HepG2 (cell line): Measurements from ENCODE around the gene TSGA10IP. TPM values are rescaled to one million over a fixed set of nuclear protein-coding genes. Genes with fewer than 3 reads are reported as not detected.

Source experiments
- BRD4 ChIP-seq: sonication (generic); formaldehyde crosslinking; IDR thresholded peaks from 2 replicates; pipeline ENCODE4 v1.4.0; 2020; ENCODE audit warnings: missing genetic modification reagents
- GLI4 ChIP-seq: sonication (generic); formaldehyde crosslinking; IDR thresholded peaks from 2 replicates; pipeline ENCODE4 v1.5.1; 2020; ENCODE audit warnings: missing genetic modification reagents, mild to moderate bottlenecking, moderate library complexity, borderline replicate concordance
- GPBP1L1 ChIP-seq: sonication (generic); formaldehyde crosslinking; IDR thresholded peaks from 2 replicates; pipeline ENCODE4 v1.5.0; 2020; ENCODE audit warnings: mild to moderate bottlenecking, missing genetic modification reagents
- NR2F6 ChIP-seq, 2 experiments: IDR thresholded peaks; 2 replicates each; pipeline ENCODE4 v1.6.1; 2016; ENCODE audit warnings: antibody characterized with exemption in 1 of 2, mild to moderate bottlenecking in 1 of 2
- RAD21 ChIP-seq: fragments of 450-650 bp; formaldehyde crosslinking; IDR thresholded peaks from 2 replicates; pipeline ENCODE4 v1.5.0; 2020; ENCODE audit warnings: mild to moderate bottlenecking
- RCOR2 ChIP-seq: IDR thresholded peaks from 2 replicates; pipeline ENCODE4 v1.6.1; 2016; ENCODE audit warnings: missing biosample characterization, missing genetic modification reagents
- TBX3 ChIP-seq: fragments of 450-650 bp; IDR thresholded peaks from 2 replicates; pipeline ENCODE4 v1.6.1; 2017; ENCODE audit warnings: antibody characterized with exemption, mild to moderate bottlenecking, inconsistent platforms, borderline replicate concordance
- ZEB1 ChIP-seq: IDR thresholded peaks from 2 replicates; pipeline ENCODE4 v1.6.1; 2012; ENCODE audit warnings: mild to moderate bottlenecking, low read depth, inconsistent platforms; ENCODE audit not compliant: insufficient replicate concordance
- ZFP36 ChIP-seq: fragments of 150-350 bp; IDR thresholded peaks from 2 replicates; pipeline ENCODE4 v1.6.1; 2018; ENCODE audit warnings: borderline replicate concordance, low read length, low read depth; ENCODE audit not compliant: partially characterized antibody
- ZNF549 ChIP-seq: sonication (generic); formaldehyde crosslinking; IDR thresholded peaks from 2 replicates; pipeline ENCODE4 v1.5.0; 2020; ENCODE audit warnings: missing genetic modification reagents
- ZNF558 ChIP-seq: sonication (generic); formaldehyde crosslinking; IDR thresholded peaks from 2 replicates; pipeline ENCODE4 v1.9.0; 2022; ENCODE audit warnings: mild to moderate bottlenecking, missing genetic modification reagents, borderline replicate concordance
- ZNF567 ChIP-seq: sonication (generic); formaldehyde crosslinking; IDR thresholded peaks from 2 replicates; pipeline ENCODE4 v1.8.1; 2023; ENCODE audit warnings: mild to moderate bottlenecking, missing genetic modification reagents, borderline replicate concordance
- ZNF570 ChIP-seq: sonication (generic); formaldehyde crosslinking; IDR thresholded peaks from 2 replicates; pipeline ENCODE4 v1.4.0; 2020; ENCODE audit warnings: mild to moderate bottlenecking, missing genetic modification reagents, borderline replicate concordance
- ZNF780A ChIP-seq: sonication (generic); formaldehyde crosslinking; IDR thresholded peaks from 2 replicates; pipeline ENCODE4 v1.8.0; 2022; ENCODE audit warnings: mild to moderate bottlenecking, missing genetic modification reagents, moderate library complexity
- ZNF816 ChIP-seq: sonication (generic); formaldehyde crosslinking; IDR thresholded peaks from 2 replicates; pipeline ENCODE4 v1.8.0; 2022; ENCODE audit warnings: missing genetic modification reagents, mild to moderate bottlenecking, borderline replicate concordance
- polyA plus RNA-seq, 8 experiments: library from polyadenylated mRNA; depleted of rRNA in 3 of 8; stranded (reverse) in 7 of 8; unstranded in 1 of 8; fragments of >200 nt; fragmentation: Illumina TruSeq in 4 of 8; extraction: Trizol in 4 of 8; gene quantifications; 2 replicates each; pipeline versions ENCODE4 v1.2.1 to v1.2.3, GENCODE V29; 2011 to 2016; ENCODE audit warnings: low read depth in 4 of 8, missing spikeins in 1 of 8, mixed read lengths in 1 of 8; ENCODE audit not compliant: insufficient read depth in 1 of 8
- total RNA-seq, 5 experiments: library from RNA; depleted of rRNA; stranded (reverse); fragments of >200 nt; fragmentation: Illumina TruSeq; extraction: Trizol; gene quantifications; 2 replicates each; pipeline ENCODE4 v1.2.3, GENCODE V29; 2016; ENCODE audit warnings: low read depth in 1 of 5
- TF ChIP-seq, protein P1 (sequence below): sonication (generic); formaldehyde crosslinking; IDR thresholded peaks from 2 replicates; pipeline ENCODE4 v1.4.0; 2020; ENCODE audit warnings: missing genetic modification reagents, borderline replicate concordance
- TF ChIP-seq, protein P2 (sequence below): sonication (generic); formaldehyde crosslinking; IDR thresholded peaks from 2 replicates; pipeline ENCODE4 v1.4.0; 2020; ENCODE audit warnings: mild to moderate bottlenecking, missing genetic modification reagents
- TF ChIP-seq, protein P3 (sequence below): sonication (generic); formaldehyde crosslinking; IDR thresholded peaks from 2 replicates; pipeline ENCODE4 v1.8.0; 2022; ENCODE audit warnings: mild to moderate bottlenecking, missing genetic modification reagents, moderate library complexity
- TF ChIP-seq, protein P4 (sequence below): sonication (generic); formaldehyde crosslinking; IDR thresholded peaks from 2 replicates; pipeline ENCODE4 v1.4.0; 2020; ENCODE audit warnings: mild to moderate bottlenecking, missing genetic modification reagents, borderline replicate concordance

The TSGA10IP gene
- total and polyA plus RNA-seq, 2 of the 13 experiments (the other 11 are each of a cell fraction or from before 2014, with no cell fraction given): not detected

DNA sequence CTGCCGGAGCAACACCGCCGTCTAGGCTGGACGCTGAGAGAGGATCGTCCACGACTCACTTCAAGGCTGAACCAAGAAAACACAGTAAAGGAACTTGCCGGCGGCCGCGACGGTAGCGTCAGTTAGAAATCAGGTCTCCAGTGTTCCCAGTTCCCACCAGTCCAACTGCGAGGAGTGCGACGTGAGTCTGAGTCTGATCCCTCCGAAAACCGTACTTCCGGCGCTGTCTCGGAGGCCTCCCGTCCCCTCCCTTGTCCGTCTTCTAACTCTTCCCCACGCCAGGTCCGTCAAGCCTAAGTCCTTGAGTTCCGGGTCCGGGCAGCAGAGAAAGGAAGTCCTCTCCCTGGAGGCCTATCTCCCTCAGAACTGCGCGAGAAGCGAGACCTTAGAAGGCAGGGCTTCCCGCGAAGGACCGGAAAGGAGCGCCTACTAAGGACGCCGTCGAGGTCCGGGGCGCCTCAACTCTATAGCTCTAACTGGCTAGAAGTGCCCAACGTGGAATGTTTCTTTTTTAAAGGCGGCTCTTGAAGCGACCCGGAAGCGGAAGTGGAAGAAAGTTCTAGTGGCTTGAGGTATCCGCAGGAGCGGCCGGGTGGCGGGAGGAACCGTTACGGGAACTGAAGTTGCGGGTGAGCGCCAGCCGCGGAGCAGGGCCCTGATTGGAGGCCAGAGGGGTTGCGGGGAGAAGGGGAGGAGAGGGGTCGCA lies 56.8 kb downstream of the TSGA10IP start, which contains the start of the genes BANF1 and EIF1AD (continued):
- TF ChIP-seq, protein P1, sequence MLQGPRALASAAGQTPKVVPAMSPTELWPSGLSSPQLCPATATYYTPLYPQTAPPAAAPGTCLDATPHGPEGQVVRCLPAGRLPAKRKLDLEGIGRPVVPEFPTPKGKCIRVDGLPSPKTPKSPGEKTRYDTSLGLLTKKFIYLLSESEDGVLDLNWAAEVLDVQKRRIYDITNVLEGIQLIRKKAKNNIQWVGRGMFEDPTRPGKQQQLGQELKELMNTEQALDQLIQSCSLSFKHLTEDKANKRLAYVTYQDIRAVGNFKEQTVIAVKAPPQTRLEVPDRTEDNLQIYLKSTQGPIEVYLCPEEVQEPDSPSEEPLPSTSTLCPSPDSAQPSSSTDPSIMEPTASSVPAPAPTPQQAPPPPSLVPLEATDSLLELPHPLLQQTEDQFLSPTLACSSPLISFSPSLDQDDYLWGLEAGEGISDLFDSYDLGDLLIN (CRISPR knock-in tag): no peak
- TF ChIP-seq, protein P2, sequence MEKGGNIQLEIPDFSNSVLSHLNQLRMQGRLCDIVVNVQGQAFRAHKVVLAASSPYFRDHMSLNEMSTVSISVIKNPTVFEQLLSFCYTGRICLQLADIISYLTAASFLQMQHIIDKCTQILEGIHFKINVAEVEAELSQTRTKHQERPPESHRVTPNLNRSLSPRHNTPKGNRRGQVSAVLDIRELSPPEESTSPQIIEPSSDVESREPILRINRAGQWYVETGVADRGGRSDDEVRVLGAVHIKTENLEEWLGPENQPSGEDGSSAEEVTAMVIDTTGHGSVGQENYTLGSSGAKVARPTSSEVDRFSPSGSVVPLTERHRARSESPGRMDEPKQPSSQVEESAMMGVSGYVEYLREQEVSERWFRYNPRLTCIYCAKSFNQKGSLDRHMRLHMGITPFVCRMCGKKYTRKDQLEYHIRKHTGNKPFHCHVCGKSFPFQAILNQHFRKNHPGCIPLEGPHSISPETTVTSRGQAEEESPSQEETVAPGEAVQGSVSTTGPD (CRISPR knock-in tag): no peak
- TF ChIP-seq ZFP36 (no peak), GLI4 (CRISPR knock-in tag) (peak; percentile 74; the same call in 1 of the 2 replicates), GPBP1L1 (CRISPR knock-in tag) (no peak), RAD21 (CRISPR knock-in tag) (peak; percentile 43; the same call in 1 of the 2 replicates), ZEB1 (peak; percentile 73), ZNF780A (CRISPR knock-in tag) (no peak), ZNF549 (CRISPR knock-in tag) (no peak), ZNF816 (CRISPR knock-in tag) (no peak; the same call in 1 of the 2 replicates), BRD4 (CRISPR knock-in tag) (peak; percentile 64; the same call in 1 of the 2 replicates), ZNF570 (CRISPR knock-in tag) (0 out of 2 replicates have a peak, but pooled peaks have one; percentile 35), RCOR2 (CRISPR knock-in tag) (no peak), NR2F6 (IDR thresholded peaks at IDR 0.05) (peak; percentile 61), NR2F6 (CRISPR knock-in tag; IDR thresholded peaks at IDR 0.05) (peak; percentile 58; the same call in 1 of the 2 replicates), TBX3 (no peak), ZNF558 (peak; percentile 86), ZNF567 (CRISPR knock-in tag) (0 out of 2 replicates have a peak, but pooled peaks have one; percentile 45)
- TF ChIP-seq, protein P3, sequence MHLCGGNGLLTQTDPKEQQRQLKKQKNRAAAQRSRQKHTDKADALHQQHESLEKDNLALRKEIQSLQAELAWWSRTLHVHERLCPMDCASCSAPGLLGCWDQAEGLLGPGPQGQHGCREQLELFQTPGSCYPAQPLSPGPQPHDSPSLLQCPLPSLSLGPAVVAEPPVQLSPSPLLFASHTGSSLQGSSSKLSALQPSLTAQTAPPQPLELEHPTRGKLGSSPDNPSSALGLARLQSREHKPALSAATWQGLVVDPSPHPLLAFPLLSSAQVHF (CRISPR knock-in tag): no peak
- TF ChIP-seq, protein P4, sequence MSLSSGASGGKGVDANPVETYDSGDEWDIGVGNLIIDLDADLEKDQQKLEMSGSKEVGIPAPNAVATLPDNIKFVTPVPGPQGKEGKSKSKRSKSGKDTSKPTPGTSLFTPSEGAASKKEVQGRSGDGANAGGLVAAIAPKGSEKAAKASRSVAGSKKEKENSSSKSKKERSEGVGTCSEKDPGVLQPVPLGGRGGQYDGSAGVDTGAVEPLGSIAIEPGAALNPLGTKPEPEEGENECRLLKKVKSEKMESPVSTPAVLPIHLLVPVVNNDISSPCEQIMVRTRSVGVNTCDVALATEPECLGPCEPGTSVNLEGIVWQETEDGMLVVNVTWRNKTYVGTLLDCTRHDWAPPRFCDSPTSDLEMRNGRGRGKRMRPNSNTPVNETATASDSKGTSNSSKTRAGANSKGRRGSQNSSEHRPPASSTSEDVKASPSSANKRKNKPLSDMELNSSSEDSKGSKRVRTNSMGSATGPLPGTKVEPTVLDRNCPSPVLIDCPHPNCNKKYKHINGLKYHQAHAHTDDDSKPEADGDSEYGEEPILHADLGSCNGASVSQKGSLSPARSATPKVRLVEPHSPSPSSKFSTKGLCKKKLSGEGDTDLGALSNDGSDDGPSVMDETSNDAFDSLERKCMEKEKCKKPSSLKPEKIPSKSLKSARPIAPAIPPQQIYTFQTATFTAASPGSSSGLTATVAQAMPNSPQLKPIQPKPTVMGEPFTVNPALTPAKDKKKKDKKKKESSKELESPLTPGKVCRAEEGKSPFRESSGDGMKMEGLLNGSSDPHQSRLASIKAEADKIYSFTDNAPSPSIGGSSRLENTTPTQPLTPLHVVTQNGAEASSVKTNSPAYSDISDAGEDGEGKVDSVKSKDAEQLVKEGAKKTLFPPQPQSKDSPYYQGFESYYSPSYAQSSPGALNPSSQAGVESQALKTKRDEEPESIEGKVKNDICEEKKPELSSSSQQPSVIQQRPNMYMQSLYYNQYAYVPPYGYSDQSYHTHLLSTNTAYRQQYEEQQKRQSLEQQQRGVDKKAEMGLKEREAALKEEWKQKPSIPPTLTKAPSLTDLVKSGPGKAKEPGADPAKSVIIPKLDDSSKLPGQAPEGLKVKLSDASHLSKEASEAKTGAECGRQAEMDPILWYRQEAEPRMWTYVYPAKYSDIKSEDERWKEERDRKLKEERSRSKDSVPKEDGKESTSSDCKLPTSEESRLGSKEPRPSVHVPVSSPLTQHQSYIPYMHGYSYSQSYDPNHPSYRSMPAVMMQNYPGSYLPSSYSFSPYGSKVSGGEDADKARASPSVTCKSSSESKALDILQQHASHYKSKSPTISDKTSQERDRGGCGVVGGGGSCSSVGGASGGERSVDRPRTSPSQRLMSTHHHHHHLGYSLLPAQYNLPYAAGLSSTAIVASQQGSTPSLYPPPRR (CRISPR knock-in tag): peak; percentile 44; the same call in 1 of the 2 replicates
